ENCODE measurements around the gene SMAP1.
"Not testable (repeated sequence)": the region's sequence is repeated elsewhere in the genome, so short reads cannot be mapped to it uniquely, and the experiment has no call there.

Gene SMAP1

DNA sequence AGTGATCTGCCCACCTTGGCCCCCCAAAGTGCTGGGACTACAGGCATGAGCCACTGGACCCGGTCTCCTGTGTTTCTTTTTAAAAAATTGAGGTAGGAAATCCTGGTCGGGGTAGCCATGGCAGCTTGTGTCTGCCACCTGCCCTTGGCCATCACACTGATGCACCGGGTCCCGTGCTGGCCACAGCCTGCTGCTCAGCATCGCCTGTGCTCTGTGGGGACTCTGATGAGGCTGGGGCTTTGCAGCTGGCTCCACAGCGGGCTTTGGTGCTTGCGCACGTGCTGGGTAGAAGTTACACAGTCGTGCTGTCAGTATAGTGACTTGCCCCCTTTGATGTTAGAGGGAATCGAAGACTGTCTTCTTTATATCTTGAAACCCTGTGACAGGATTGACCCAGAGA, 66.7 kb downstream of the SMAP1 start:
- H3K4me3 ChIP-seq (ENCODE audit: low read length) = no peak overlapping the region
- TF ChIP-seq, protein P1, sequence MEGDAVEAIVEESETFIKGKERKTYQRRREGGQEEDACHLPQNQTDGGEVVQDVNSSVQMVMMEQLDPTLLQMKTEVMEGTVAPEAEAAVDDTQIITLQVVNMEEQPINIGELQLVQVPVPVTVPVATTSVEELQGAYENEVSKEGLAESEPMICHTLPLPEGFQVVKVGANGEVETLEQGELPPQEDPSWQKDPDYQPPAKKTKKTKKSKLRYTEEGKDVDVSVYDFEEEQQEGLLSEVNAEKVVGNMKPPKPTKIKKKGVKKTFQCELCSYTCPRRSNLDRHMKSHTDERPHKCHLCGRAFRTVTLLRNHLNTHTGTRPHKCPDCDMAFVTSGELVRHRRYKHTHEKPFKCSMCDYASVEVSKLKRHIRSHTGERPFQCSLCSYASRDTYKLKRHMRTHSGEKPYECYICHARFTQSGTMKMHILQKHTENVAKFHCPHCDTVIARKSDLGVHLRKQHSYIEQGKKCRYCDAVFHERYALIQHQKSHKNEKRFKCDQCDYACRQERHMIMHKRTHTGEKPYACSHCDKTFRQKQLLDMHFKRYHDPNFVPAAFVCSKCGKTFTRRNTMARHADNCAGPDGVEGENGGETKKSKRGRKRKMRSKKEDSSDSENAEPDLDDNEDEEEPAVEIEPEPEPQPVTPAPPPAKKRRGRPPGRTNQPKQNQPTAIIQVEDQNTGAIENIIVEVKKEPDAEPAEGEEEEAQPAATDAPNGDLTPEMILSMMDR (IDR thresholded peaks at IDR 0.05; ENCODE audit: insufficient read depth, low read depth, low read length, missing control alignments) = no peak
- no peak for DNase-seq (ENCODE audit: low read depth)

GRCh38 chr6:70734979-70735378, 67.3 kb downstream of the SMAP1 start:
- DNase-seq (ENCODE audit: low read depth) = no peak
- no peak overlapping the region for H3K4me3 ChIP-seq (ENCODE audit: low read length)
- TF ChIP-seq, protein P1 (IDR thresholded peaks at IDR 0.05; ENCODE audit: insufficient read depth, low read depth, low read length, missing control alignments) = no peak

DNA sequence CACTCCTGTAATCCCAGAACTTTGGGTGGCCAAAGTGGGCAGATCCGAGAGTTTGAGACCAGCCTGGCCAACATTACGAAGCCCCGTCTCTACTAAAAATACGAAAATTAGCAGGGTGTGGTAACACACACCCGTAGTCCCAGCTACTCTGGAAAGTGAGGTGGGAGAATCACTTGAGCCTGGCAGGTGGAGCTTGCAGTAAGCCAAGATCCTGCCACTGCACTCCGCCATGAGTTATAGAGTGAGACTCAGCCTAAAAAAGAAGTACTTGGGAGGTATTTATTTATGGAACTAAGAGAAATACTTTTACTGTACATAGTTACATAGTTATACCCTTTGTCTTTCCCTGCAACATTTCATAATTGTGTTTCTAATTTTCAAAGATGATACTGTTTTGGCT, 67.8 kb downstream of the SMAP1 start:
- no peak for DNase-seq (ENCODE audit: low read depth)
- TF ChIP-seq, protein P1 (IDR thresholded peaks at IDR 0.05; ENCODE audit: insufficient read depth, low read depth, low read length, missing control alignments) = no peak
- H3K4me3 ChIP-seq (ENCODE audit: low read length) = no peak overlapping the region

DNA sequence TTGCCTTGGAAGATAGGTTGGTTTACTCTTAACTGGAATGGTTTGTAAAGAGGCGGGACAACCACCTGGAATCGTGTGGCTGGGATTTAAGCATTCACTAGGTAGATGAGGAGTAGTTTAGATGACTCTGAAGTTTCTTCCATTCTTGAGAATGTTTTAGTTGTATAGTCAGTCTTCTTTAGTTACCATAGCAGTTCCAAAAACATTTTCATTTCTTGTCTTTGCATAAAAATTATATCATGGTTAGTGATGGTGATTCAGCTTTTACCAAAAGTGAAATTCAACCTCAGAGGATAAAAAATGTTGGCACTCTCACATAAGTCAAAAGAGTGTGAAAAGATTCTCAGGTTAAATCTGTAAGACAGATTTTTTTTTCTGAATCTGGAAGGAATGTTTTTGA, 70.3 kb downstream of the SMAP1 start:
- TF ChIP-seq, protein P1 (IDR thresholded peaks at IDR 0.05; ENCODE audit: insufficient read depth, low read depth, low read length, missing control alignments) = no peak
- DNase-seq (ENCODE audit: low read depth) = no peak
- H3K4me3 ChIP-seq (ENCODE audit: low read length) = no peak overlapping the region

- no peak for DNase-seq (ENCODE audit: low read depth)
- TF ChIP-seq, protein P1 (IDR thresholded peaks at IDR 0.05; ENCODE audit: insufficient read depth, low read depth, low read length, missing control alignments) = no peak
- no peak overlapping the region for H3K4me3 ChIP-seq (ENCODE audit: low read length)
These were observed 71.9 kb downstream of the SMAP1 start for GRCh38 chr6:70739534-70739933.

- DNase-seq (ENCODE audit: low read depth); H3K4me3 ChIP-seq (ENCODE audit: low read length): not testable (repeated sequence)
These were observed 73.1 kb downstream of the SMAP1 start for GRCh38 chr6:70740746-70741145.

DNA sequence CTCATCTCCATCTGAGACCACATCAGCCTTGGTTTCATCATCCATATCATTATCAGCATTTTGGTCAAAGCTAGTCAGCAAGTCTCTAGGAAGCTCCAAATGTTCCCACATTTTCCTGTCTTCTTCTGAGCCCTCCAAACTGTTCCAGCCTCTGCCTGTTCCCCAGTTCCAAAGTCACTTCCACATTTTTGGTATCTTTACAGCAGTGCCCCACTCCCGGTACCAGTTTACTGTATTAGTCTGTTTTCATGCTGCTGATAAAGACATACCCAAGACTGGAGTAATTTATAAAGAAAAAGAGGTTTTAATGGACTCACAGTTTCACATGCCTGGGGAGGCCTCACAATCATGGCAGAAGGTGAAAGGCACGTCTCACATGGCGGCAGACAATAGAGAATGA, 74.8 kb downstream of the SMAP1 start:
- not testable (repeated sequence) for DNase-seq (ENCODE audit: low read depth); H3K4me3 ChIP-seq (ENCODE audit: low read length)

DNA sequence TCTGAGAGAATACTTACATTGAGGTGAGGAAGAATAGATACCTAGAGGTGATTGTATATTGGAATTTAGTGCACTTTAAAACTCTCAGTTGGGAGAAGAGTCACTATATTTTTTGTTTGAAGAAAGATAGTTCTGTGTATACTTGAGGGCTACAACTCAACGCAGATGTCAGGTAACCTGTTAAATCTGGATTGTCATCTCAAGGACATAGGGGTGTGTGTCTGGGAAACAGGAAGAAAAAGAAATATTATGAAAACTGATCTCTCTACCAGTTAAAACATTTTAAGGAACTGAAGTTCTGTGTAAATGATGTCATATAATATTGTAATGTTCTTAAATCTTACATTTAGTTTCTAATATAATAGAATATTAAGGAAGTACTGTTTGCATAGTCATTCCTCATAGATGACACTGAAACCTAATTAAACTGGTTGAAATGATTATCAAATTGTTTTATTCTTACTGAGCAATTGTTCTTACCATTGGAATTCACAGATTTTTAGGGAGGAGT, 86.2 kb downstream of the SMAP1 start:
- TF ChIP-seq, protein P1 (IDR thresholded peaks at IDR 0.05; ENCODE audit: insufficient read depth, low read depth, low read length, missing control alignments) = no peak
- no peak for DNase-seq (ENCODE audit: low read depth)
- H3K4me3 ChIP-seq (ENCODE audit: low read length) = no peak overlapping the region

All from epithelial cell of esophagus (primary cell).